ENCODE results near the gene APLN. TPM values are rescaled to one million over a fixed set of nuclear protein-coding genes. Genes with fewer than 3 reads are reported as not detected.

Gene APLN
- total RNA-seq, 3 donors from 2014 or later: 0.29 to 0.43 (median 0.41) TPM

DNA sequence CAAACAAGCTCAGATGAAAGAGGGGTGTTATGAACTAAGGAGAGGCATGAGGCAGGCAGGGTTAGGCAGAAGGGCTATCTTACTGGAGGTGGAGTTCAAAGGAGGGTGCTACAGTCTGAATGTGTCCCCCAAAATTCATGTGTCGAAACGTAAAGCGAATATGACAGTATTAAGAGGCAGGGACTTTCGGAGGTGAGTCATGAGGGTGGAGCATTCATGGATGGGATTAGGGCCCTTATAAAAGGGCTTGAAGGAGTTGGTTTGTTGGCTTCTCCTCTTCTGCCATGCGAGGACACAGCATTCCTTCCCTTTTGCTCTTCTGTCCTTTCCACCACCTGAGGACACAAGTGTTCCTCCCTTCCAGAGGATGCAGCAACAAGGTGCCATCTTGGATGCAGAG lies 22.9 kb downstream of the APLN start:
- intact Hi-C loops (cut with DNase I, micrococcal nuclease): loop anchor here in 1 of 2 donors (10.0 kb wide), 1 partner anchor 93 kb away; no protein-coding TSS in a partner anchor
- ATAC-seq (no peak), DNase-seq (no peak)
- TF ChIP-seq, protein P1, sequence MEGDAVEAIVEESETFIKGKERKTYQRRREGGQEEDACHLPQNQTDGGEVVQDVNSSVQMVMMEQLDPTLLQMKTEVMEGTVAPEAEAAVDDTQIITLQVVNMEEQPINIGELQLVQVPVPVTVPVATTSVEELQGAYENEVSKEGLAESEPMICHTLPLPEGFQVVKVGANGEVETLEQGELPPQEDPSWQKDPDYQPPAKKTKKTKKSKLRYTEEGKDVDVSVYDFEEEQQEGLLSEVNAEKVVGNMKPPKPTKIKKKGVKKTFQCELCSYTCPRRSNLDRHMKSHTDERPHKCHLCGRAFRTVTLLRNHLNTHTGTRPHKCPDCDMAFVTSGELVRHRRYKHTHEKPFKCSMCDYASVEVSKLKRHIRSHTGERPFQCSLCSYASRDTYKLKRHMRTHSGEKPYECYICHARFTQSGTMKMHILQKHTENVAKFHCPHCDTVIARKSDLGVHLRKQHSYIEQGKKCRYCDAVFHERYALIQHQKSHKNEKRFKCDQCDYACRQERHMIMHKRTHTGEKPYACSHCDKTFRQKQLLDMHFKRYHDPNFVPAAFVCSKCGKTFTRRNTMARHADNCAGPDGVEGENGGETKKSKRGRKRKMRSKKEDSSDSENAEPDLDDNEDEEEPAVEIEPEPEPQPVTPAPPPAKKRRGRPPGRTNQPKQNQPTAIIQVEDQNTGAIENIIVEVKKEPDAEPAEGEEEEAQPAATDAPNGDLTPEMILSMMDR (IDR thresholded peaks at IDR 0.05): no peak
- no peaks in the 10 kb centered on the region for H3K4me1 ChIP-seq (ENCODE audit: low read depth)
- no peaks in the 10 kb centered on the region for H3K36me3 ChIP-seq (ENCODE audit: low read depth)
- H3K4me3 ChIP-seq: no peak overlapping the region
- H3K9me3 ChIP-seq: no peaks in the 10 kb centered on the region

- Histone ChIP-seq H3K4me3 (no peak overlapping the region), H3K36me3 (ENCODE audit: low read depth) (no peaks in the 10 kb centered on the region), H3K4me1 (ENCODE audit: low read depth) (no peaks in the 10 kb centered on the region), H3K9me3 (no peaks in the 10 kb centered on the region)
- intact Hi-C loops (cut with DNase I, micrococcal nuclease): loop anchor here in 1 of 2 donors (10.0 kb wide), 1 partner anchor 95 kb away; no protein-coding TSS in a partner anchor
- TF ChIP-seq, protein P1 (IDR thresholded peaks at IDR 0.05): no peak
- ATAC-seq (no peak), DNase-seq (no peak)
Measured at GRCh38 chrX:129629837-129630236, 24.9 kb downstream of the APLN start.

DNA sequence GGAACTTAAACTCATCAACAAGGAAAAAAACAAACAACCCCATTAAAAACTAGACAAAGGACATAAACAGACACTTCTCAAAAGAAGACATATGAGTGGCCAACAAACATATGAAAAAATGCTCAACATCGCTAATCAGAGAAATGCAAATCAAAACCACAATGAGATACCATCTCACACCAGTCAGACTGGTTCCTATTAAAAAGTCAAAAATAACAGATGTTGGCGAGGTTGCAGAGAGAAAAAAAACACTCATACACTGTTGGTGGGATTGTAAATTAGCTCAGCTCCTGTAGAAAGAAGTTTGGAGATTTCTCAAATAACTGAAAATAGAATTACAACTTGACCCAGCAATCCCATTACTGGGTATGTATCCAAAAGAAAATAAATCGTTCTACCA lies 28.7 kb downstream of the APLN start:
- ATAC-seq: no peak
- no peak overlapping the region for H3K4me3 ChIP-seq
- DNase-seq: no peak
- TF ChIP-seq, protein P1 (IDR thresholded peaks at IDR 0.05): no peak
- intact Hi-C loops (cut with DNase I, micrococcal nuclease): no loop called here
- H3K9me3 ChIP-seq: no peaks in the 10 kb centered on the region
- no peaks in the 10 kb centered on the region for H3K36me3 ChIP-seq (ENCODE audit: low read depth)
- no peaks in the 10 kb centered on the region for H3K4me1 ChIP-seq (ENCODE audit: low read depth)

DNA sequence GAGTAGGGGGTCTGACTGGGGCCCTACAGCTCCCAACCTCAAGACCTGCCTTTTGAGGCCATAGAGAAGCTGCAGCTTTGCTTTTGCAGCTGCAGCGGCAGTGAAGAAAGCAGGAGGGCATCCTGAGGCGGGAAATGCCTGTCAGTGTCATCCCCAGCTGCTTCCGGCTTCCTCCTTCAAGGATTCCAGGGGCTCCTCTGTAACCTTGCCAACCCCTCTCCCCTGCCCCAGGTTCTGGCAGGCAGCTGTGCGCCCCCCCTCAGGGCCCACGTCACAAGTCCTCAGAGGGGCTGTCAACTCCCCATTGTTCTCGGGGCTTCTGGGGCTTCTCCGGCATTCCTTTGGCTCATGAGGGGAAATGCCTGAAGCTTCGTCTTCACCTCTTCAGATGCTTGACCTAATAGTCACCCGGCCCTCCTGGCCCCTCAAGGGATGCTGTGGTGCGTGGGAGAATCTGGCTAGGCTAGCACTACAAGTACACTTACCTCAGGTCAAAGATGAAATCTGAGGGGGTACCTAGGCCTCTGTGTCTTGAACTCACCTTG lies 31.9 kb downstream of the APLN start:
- no peak for ATAC-seq
- H3K4me1 ChIP-seq (ENCODE audit: low read depth): no peaks in the 10 kb centered on the region
- no peaks in the 10 kb centered on the region for H3K9me3 ChIP-seq
- intact Hi-C loops (cut with DNase I, micrococcal nuclease): no loop called here
- H3K4me3 ChIP-seq: no peak overlapping the region
- TF ChIP-seq, protein P1 (IDR thresholded peaks at IDR 0.05): no peak
- DNase-seq: no peak
- H3K36me3 ChIP-seq (ENCODE audit: low read depth): no peaks in the 10 kb centered on the region

GRCh38 chrX:129618997-129619396 lies 35.8 kb downstream of the APLN start:
- intact Hi-C loops (cut with DNase I, micrococcal nuclease): no loop called here
- Histone ChIP-seq H3K36me3 (ENCODE audit: low read depth) (no peaks in the 10 kb centered on the region), H3K9me3 (no peaks in the 10 kb centered on the region), H3K4me1 (ENCODE audit: low read depth) (no peaks in the 10 kb centered on the region), H3K4me3 (no peak overlapping the region)
- ATAC-seq (peak; percentile 92), DNase-seq (peak in 2 of 3 donors; percentile 35 to 55)
- TF ChIP-seq, protein P1 (IDR thresholded peaks at IDR 0.05): no peak

DNA sequence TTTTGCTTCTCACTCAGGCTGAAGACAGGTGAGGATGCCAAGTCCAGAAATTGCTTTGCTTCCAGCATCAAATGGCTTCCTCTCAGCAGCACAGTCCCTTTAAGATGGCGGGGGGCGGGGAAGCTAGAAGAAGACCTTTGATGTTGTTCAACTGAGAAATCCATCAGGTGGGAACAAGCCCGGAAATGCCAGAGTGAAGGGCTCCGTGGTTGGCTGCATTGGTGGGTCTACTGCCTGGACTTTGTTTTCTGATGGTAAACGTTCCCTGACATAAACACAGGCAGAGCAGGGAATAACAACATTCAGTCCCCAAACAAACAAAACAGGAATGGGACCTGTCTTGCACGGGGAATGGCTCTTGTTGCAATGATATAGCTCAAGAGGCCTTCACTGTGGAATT lies 37.3 kb downstream of the APLN start:
- DNase-seq: no peak
- Histone ChIP-seq H3K4me3 (no peak overlapping the region), H3K9me3 (no peaks in the 10 kb centered on the region), H3K4me1 (ENCODE audit: low read depth) (no peaks in the 10 kb centered on the region), H3K36me3 (ENCODE audit: low read depth) (no peaks in the 10 kb centered on the region)
- intact Hi-C loops (cut with DNase I, micrococcal nuclease): no loop called here
- no peak for ATAC-seq
- TF ChIP-seq, protein P1 (IDR thresholded peaks at IDR 0.05): no peak
